Kidney epithelial cell (primary cell): ENCODE measurements around the gene PPBP. TPM values are rescaled to one million over a fixed set of nuclear protein-coding genes. Genes with fewer than 3 reads are reported as not detected.

Source experiments
- DNase-seq: peaks from one replicate; pipeline ENCODE4 v3.0.0-alpha.2; 2010; ENCODE audit warnings: low read depth
- H3K27me3 ChIP-seq: 2 replicates; pipeline ENCODE4 v1.6.0; 2011; ENCODE audit warnings: low read length; ENCODE audit not compliant: control insufficient read depth, insufficient read depth
- H3K36me3 ChIP-seq: 2 replicates; pipeline ENCODE4 v1.5.1; 2011; ENCODE audit warnings: low read length; ENCODE audit not compliant: control insufficient read depth, insufficient read depth
- H3K4me3 ChIP-seq: 2 replicates; pipeline ENCODE4 v1.5.1; 2011; ENCODE audit warnings: low read depth, mild to moderate bottlenecking, control low read depth, low read length
- total RNA-seq: library from RNA; depleted of rRNA; stranded (reverse); fragments of >200 nt; gene quantifications from 2 replicates; pipeline ENCODE4 v1.2.3, GENCODE V29; 2015
- TF ChIP-seq, protein P1 (sequence below): IDR thresholded peaks from 2 replicates; pipeline ENCODE4 v1.5.1; 2011; ENCODE audit warnings: mild to moderate bottlenecking, moderate library complexity, low read length, control low read depth, inconsistent platforms; ENCODE audit not compliant: insufficient read depth, poor library complexity, severe bottlenecking

The PPBP gene, protein sequence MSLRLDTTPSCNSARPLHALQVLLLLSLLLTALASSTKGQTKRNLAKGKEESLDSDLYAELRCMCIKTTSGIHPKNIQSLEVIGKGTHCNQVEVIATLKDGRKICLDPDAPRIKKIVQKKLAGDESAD
- total RNA-seq: not detected in 2 replicates

DNA sequence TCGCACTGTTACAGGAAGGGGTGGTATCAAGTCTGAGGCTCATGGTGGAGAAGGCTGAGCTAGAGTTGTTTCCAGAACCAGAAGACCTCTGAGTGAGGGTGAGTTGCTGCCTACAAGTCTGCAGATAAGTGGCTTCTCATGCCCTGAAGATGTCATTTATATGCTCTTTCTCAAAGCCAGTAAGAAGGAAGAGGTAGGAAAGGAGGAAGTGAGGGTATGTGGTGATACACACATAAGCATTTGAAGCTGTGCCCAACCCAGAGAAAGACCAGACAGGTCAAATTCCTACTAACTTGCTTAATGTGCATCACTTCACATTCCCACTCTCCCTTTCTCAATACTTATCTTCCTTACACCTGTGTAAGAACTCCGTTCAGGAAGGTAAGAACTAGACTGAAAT lies at the start of gene PPBP:
PPBP (minus strand) TSS at position 130 of the 400 bp plus-strand sequence; CDS start at position 43, 87 bp downstream.
- Histone ChIP-seq H3K4me3 (no peak within 1 kb of the TSS), H3K36me3 (no peaks in the 10 kb centered on the region), H3K27me3 (no peaks in the 10 kb centered on the region)
- DNase-seq: no peak
- TF ChIP-seq, protein P1, sequence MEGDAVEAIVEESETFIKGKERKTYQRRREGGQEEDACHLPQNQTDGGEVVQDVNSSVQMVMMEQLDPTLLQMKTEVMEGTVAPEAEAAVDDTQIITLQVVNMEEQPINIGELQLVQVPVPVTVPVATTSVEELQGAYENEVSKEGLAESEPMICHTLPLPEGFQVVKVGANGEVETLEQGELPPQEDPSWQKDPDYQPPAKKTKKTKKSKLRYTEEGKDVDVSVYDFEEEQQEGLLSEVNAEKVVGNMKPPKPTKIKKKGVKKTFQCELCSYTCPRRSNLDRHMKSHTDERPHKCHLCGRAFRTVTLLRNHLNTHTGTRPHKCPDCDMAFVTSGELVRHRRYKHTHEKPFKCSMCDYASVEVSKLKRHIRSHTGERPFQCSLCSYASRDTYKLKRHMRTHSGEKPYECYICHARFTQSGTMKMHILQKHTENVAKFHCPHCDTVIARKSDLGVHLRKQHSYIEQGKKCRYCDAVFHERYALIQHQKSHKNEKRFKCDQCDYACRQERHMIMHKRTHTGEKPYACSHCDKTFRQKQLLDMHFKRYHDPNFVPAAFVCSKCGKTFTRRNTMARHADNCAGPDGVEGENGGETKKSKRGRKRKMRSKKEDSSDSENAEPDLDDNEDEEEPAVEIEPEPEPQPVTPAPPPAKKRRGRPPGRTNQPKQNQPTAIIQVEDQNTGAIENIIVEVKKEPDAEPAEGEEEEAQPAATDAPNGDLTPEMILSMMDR: no peak

DNA sequence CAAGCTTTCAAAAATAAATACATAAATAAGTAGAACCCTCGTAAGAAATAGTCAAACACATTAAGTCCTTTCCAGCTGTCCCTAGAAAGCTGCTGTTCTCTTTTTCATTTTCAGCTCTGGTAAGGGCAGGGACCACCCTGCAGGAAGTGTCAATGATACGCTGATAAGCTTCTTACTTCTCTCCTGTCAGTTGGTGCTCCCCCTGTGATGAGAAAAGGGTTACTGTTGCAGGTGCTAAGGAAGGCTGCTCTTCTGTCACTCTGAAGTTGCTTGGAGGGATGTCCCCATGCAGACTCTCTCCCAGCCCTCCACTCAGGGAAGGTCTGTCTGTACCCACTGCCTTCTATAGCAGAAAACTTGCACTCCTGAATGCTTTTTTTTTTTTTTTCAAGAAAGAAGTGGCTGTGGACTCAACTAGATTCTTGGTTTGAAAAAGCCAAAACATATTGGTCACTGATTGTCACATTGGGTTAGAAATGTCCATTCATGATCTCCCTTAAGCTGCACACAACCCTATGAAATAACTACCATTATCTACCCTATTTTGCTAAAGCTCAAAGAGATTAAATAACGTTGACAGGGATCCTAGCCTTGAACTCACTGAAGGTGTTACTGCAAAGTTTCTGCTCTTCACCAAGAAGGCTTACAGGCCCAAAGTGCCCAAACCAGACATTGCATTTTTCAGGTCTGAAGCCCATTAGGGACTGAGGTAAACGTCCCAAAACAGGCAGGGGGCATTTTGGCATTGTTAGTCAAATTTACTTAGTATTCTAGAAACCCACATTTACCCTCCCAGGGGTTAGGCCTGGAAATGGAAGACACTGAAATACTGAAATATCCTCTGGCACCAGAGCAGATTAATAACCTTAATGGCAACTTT lies 49.3 kb upstream of the PPBP start:
- H3K36me3 ChIP-seq: no peaks in the 10 kb centered on the region
- no peak for DNase-seq
- no peaks in the 10 kb centered on the region for H3K27me3 ChIP-seq
- peak overlapping the region; percentile 94 for H3K4me3 ChIP-seq
- TF ChIP-seq, protein P1: no peak

DNA sequence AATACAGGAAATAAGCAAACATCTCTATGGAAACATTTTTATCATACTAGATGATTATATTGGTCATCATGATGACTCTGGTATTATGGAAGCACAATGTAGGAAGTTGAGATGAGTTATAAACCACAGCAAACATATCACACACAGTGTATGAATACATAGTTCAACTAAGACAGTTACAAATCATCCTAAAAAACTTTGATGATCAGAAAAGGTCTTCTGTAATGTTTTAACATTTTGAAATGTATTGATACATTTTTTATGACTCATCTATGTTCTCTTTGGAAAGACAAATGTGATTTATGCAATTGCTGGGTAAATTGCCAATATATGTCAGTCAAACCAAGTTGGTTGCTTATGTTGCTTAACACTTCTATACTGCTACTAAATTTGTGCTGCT lies 45.7 kb upstream of the PPBP start:
- DNase-seq: no peak
- no peak overlapping the region for H3K4me3 ChIP-seq
- H3K36me3 ChIP-seq: no peaks in the 10 kb centered on the region
- TF ChIP-seq, protein P1: no peak
- H3K27me3 ChIP-seq: no peaks in the 10 kb centered on the region

DNA sequence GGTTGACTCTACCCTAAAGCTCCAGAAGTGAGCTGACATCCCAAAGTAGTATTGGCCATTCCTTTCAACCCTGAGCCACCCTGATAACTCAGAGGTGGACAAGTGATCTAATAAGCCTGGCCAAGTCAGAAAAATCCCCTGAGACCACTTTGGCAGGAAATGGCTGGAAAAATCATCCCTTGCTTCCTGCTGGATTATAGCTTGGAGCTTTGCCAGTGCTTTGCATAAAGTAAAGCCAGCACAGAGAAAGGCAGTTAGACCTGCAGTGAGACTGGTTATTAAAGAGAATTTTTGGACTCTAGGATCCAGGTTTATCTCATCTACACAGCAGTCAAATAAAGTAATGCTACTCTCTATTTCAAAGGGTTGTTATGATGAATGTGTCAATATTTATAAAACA lies 44.1 kb upstream of the PPBP start:
- Histone ChIP-seq H3K27me3 (no peaks in the 10 kb centered on the region), H3K4me3 (no peak overlapping the region), H3K36me3 (no peaks in the 10 kb centered on the region)
- TF ChIP-seq, protein P1: no peak
- no peak for DNase-seq

DNA sequence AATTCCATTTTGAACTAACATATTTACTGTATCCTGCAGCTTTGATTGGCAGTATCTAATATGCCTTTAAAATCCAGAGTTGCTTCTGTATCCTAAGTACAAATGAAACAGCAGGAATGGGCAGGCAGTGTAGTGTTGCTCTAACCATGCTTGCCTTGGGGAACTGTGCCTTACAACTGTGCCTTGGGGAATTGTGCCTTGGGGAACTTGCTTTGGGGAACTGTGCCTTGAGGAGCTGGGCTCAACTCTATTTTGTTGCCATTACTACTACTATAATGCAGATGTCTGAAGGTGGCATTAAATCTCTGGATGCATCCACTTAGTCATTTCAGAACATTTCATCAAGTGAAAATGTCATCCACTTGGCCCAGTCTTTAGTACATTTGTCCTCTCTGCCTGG lies 43.6 kb upstream of the PPBP start:
- DNase-seq: no peak
- TF ChIP-seq, protein P1: no peak
- H3K27me3 ChIP-seq: no peaks in the 10 kb centered on the region
- no peaks in the 10 kb centered on the region for H3K36me3 ChIP-seq
- H3K4me3 ChIP-seq: no peak overlapping the region
